Activated CD4-positive, alpha-beta T cell treated with anti-CD3 and anti-CD28 coated beads for 1 hour (primary cell): ENCODE measurements around the gene KSR2.

Source experiments
- DNase-seq: peaks from one replicate; pipeline ENCODE4 v3.0.0-alpha.2; 2020

Gene KSR2

DNA sequence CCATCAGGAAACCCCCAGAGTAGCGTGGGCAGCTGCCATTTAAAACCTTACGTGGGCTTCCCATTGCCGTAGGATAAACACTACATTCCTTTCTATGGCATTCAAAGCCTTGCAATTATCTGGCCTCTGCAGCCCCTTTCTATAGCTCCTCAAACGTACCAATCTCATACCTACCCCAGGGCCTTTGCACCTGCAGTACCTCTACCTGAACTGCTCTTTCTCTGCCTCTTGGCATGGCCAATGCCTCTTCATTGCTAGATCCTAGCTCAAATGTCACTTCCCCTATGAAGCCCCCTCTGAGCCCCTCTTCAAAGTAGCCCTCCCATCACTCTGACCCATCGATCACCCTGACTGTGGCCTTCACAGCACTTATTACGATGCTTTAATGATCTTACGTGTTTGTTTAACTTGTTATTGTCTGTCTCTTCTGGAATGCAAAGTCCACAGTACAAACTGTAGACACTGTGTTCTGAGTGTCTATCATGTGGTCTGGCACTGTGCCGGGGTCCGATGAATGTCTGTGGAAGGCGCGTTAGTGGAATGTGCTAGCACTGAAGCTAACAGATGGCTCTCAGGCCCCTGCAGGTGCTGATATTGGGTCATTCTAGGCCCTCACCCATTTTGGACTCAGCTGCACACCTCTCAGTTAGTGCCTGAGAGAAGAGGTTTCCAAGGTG is 450.1 kb downstream of the KSR2 start:
- DNase-seq: no peak

DNA sequence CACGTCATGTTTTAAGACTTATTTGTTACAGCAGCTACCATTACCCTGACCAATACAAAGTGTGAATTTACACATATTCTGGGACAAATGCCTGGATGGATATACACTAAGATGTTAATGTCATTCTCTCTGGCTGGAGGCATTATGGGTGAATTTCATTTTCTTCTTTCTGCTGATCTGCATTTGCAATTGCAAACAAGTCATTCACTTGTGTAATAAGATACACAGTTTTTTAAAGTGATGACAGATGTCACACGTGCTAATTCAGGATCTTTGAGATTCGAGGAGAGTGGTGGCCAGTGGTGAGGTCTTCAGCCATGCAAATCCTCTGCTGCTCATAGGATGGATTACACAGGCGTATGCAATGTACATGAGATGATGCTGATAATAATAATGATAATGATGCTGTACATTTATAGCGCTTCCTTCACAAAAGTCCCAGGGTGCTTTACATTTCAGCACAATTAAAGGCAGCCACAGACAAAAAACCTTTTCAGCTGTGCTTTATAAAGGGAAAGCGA is 451.5 kb downstream of the KSR2 start:
- DNase-seq: no peak

DNA sequence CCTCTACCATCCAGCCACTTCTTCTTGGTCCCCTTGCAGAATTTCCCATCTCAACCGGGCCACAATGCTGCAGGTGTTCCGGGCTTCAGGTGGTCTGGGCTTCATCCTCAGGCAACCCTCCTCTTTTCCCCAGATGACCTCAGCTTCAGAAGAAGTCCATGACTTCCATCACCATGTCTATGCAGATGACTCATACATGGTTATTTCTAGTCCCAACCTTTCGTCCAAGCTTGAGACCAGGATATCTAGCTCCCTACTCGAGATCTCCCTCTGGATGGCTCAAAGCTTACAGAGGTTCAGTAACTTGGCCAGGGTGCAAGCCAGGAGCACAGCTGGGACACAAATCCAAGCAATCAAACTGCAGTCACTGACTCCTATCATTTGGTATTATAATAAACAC is 452.8 kb downstream of the KSR2 start:
- no peak for DNase-seq

DNA sequence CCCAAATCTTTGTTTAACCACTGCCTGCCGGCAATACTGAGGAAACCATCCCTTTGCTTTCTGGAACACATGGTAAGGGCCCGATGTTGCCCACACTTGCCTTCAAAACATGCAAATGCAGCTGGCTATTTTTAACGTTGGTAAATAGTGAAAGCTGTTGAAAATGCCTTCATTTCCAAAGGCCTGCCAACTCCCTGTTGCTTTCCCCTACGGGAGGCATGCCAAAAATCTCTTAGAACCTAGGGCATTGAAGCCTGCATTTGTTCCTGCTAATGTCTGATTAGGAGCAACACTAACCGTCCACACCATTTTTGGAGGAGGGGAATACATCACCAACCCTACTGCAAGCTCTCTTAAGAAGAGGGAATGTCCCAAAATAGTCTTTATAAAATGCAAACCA is 454.8 kb downstream of the KSR2 start:
- DNase-seq: no peak

DNA sequence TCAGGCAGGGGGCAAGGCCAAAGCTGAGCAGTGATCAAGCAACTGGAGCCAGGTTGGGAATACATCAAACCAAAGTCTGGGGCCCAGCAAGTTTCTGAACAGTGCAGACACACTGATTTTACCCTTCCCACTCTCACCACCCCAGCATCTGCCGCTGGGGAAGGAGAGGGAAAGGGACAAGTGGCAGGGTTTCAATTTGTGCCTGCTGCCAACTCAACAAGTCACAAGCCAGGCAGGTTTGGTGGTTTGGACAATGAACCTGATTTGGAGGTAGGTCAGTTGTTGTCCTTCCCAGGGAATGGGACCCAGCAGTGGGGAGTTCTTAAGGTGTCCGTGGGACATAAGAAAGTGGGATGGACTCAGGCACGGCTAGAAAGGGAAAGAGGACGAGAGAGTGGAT is 455.4 kb downstream of the KSR2 start:
- DNase-seq: no peak

DNA sequence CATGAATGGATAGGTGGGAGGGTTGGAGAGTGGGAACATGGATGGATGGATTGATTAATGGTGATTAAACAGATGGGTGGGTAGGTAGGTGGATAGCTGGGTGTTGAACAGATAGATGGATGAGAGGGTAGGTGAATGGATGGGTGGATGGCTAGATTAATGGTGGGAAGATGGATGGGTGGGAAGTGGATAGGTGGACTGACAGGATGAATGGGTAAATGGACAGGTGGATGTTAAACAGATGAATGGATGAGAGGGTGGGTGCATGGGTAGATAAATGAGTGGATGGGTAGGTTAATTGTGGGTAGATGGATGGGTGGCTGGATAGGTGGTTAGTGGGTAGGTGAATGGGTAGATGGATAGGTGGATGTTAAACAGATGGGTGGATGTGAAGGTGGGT is 460.3 kb downstream of the KSR2 start:
- no peak for DNase-seq

DNA sequence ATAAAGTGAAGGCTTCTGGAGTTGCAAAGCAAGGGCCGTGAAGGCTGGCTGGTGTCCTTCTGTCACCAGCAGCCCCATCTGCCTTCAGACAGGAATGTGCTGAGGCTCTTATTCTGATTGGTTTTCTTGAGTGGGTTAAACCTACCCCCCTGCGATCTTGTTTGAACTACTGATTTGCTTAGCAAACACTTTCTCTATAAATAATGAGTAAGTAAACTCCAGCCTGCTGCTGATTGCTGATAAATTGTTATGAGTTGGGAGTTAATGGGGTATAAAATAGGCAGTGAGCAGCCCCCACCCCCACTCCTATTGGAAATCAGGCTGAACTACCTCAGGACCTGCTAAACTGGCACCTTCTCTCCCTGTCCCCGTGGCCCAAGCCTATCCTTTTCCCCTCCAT is 461.2 kb downstream of the KSR2 start:
- DNase-seq: no peak

DNA sequence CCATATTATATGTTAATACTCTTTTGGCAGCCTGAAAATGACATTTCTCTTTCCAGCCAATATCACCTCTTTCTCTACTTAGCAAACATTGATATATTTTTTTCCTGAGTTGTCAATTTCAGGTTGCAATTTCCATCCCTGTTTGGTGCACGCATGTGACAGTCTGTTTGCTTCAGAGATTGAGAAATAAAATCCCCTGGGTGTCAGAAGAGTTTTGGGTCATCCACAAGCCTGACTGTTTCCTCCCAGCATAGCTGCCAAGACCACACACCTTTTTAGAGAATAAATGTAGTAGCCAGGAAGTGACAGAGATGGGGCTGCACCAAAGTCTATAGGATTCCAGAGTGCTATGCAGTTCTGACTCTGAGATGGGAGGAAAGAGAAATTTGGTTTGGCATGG is 462.5 kb downstream of the KSR2 start:
- no peak for DNase-seq

DNA sequence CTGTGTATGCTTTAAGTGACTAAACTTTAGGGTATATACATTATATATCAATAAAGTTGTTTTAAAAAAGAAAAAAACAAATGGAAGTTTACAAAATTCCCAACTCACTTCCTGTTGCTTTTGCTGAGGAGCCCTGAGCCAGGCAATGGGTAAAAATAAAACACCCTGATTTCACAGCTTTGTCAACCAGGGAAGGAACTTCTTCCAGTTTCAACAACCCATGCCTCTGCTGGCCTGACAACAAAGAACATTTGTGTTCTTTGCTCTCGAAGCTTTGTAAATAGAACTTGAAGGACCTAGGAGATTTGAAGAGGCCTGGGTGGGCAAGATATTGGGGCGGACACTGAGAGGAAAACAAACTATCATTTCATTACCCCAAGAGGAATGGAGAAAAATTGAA is 466.2 kb downstream of the KSR2 start:
- no peak for DNase-seq

DNA sequence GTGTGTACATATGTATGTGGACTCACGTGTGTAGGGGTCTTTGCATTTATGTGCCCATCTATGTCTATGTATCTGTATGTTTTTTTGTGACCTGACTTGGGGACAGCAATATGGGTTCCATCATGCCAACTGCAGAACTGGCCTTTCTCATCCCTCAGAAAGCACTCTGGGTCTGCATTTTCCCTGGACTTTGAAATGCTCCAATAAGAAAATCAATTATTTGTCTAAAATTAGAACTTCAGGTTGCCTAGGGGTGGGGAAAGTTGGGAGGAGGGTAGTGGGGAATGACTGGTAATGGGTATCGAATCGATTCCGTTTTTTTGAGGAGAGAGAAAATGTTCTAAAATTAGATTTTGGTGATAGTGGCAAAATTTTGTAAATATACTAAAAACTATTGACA is 466.6 kb downstream of the KSR2 start:
- DNase-seq: no peak

DNA sequence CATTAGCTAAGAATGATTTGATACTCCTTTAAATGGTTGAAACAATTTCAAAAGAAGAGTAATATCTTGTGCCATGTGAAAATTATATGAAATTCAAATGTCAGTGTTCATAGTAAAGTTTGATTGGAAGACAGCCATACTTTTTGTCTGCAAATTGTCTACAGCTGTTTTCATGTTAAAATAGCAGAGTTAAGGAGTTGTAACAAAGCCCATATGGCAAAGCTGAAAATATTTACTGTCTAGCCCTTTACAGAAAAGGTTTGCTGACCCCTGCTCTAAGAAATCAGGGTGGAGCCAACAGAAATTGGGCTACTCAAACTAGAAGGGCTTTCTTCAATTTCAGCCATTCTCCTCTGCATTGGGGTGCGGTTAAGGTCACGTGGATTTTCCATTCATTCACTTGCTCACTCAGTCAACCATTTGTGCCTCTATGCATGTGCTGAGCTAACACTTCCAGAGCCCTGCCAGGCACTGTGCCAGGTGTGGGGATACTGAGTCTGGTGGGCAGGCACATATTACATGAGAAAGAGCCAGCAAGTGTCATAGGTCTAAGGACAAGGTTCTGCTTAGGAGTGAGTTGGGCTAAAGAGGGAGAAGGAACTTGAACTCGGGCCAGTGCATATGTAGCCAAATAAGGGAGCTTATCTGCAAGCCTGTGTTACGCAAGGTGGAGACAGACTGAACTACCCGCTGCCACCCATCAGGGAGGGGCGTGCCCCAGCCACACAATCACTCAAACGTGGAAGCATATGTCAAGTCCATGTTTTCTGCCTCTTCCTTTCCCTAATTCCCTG is 467.5 kb downstream of the KSR2 start:
- DNase-seq: no peak

DNA sequence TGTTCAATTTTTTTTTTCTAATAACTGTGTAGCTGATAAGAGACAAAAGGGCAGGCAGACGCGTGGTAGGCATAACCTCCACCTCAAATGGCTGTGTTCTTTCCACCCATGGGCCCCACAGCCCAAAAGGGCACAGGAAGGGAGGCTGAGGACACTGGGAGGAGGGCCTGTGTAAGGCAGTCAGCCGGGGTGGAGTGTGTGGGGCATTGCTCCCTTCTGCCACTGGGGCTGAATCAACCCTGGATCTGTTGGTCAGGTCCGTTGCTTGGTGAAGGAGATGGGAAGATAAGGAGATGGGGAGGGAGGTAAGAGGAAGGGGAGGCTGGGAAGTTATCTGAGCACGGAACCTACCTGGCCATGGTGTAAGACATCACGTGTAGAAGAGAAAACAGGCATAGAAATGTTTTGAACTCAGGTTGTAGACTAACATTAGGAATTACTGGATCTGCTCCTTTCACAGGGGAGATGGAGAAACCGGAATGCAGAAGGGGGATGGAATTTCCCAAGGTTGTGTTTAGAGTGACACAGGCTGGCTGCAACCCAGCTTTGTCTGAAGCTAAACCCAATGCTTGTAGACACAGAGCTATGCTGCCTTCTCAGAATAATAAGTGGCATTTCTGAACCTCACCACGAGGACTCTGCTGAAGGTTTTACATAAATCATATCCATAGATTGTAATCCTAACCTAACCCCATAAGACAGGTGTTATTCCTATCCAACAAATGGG is 468.9 kb downstream of the KSR2 start:
- no peak for DNase-seq

DNA sequence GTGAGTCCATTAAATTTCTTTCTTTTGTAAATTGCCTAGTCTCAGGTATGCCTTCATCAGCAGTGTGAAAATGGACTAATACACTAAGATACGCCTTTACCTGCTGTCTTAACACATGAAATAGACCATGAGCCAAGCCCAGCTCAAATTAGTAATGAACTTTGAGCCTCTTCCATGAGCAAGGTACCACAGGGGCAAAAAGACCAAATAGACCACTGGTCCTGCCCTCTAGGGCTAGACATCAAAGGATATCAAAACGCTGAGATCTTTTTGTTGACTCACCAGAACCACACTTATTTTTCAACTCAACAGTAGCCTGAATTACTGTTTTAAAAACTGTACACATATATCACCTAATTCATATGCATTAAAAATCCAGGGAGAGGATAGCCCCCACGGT is 469.9 kb downstream of the KSR2 start:
- no peak for DNase-seq

DNA sequence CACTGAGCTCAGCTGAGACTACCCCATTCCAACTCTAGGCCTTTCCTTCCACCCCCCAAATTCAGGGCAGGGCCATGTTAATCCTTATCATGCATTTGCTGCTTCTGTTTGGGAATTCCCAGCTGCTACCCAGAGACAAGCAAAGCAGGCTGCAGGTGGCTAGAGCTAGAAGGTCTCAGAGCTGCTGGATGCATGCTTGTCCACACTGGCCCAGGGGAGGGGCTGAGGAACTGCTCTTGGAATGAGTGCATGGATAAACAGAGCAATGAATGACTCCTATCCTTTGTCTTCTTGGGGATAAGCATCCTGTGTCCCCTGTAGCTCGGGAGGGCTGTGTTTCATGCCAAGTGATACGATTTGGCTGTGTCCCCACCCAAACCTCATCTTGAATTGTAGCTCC is 470.5 kb downstream of the KSR2 start:
- DNase-seq: no peak

DNA sequence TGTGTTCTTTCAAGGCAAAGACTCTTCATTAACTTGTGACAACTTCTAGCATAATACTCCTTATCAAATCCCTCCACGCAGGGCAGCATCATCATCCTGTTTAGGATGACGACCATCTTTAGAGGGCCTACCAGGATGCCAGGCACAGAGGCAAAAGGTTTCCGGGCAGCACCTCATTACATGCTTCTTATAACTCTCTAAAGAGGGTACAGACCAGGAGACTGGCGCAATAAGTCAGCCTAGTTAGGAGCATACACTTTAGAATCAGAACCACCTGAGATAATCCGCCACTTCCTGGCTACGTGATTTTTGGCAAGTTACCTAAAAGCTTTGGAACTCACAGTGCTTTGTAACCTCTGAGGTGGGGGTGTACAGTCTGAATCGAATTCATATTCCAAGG is 471.4 kb downstream of the KSR2 start:
- no peak for DNase-seq

DNA sequence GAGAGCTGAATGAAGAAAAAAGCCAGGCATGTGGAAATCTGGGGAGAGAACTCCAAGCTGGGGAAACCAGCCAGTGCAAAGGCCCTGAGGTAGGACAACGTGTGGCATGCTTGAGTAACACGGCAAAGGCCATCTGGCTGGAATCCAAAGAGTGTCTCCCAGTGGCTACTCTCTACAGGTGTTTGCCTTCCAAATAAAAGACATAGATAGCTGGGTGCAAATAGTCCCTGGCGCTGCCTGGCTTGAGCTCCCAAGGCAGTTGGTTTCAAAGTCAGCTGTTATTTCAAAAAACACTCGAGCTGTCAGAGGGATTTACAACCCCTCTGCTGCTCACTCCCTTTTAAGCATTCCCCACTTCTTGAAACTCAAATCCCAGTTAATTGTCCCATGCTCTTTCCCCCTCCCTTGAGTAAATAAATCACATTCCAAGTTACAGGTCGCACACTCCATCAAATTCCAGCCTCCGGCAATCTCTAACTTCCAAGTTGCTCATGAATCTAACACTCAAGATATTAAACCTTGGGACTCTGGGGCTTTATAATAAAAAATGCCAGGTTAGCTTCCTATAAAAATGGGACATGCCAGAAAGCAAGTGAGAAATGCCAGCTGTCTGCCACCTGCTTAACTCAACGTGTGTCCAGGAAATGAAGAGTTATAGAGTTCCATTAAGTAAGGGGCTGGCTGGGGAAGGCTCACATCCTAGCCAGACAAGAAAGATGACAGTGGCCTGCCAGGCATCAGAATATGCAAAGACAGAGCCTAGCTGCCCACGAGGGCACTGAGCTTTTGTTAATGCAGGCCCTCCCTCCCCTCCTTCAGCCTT is 473.7 kb downstream of the KSR2 start:
- DNase-seq: no peak

DNA sequence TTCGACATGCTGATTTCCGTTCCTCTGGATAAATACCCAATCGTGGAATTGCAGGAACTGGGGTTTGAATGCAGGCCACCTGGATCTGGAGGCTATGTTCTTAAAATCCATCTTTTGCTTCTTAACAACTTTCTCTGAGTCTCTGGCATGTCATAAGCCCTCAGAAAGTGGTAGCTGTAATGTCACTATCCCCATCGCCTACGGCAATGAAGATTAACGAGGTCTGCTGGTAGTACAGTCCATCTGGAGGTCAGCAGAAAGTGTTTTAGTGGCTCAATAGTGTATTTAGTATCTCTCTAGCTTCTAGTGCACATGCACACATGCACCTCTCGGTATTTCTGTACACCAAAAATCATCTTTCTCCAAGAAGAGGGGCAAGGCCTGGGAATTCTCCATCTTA is 477.1 kb downstream of the KSR2 start:
- no peak for DNase-seq

DNA sequence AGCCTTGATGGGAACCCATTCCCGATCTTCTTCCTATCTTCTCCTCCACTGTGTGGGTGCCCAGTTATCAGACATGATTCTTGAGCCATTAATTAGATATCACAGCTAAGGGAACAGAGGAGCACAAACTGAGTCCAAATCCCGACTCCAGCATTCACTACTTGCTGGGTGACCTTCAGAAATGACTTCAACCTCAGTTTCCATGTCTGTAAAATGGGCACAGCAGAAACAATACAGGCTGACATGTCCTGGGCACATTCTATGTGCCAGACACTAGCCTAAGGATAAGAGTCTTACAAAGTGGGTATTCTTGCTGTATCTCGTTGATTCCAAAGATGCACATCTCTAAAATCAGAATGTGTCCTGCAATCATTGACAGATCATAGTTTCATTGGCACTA is 478.7 kb downstream of the KSR2 start:
- DNase-seq: no peak

DNA sequence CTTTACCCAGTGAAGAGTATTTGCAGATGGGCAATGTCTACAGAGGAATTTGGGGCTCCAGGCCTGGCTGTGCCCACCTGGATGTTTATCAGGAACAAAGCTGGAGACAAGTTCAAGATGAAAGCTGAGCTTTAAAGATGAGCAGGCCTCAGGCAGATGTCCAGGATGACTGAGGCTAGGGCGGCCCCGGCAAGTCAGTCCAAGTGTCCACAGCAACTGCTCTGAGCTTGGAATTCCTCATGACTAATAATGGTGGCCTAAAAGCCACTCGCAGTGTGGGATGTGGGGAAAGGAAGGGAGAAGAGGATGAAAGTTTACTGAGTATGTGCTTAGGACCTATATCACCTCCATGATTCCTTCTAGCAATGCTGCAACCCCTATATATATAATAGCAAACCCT is 479.1 kb downstream of the KSR2 start:
- DNase-seq: no peak

DNA sequence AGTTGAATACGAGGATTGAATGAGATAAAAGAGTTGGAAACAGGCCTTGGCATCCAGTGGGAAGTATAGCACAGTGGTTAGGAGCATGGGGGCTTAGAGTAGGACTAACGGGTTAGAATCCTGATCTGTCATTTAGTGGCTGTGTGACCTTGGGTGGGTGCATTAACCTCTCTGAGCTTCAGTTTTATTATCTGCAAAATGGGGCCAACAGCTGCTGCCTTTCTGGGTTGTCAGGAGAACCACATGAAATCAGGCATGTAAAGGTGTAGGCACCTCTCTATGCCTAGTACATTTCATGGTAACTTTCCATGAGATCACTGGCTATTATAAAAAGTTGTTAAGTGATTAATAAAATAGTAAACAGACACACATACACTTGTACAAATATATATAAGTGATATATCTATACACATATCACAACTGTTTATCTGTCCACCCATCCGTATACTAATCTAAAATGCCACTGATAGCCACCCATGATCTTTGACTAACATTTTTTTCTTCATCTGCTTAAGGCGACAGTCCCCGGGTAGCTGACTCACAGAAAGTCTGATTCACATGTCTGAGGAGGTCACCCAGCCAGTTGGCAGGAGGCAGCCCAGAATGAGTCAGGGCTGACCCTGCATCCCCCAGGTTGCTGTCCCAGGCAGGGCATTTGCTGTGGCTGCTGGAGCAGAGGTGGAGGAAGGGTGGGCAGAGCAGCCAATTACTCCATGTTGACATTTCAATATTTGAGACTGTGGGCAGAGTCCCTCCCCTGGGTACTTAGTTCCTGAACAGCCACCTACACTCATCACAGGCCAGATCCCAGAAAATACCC is 481.7 kb downstream of the KSR2 start:
- DNase-seq: no peak

DNA sequence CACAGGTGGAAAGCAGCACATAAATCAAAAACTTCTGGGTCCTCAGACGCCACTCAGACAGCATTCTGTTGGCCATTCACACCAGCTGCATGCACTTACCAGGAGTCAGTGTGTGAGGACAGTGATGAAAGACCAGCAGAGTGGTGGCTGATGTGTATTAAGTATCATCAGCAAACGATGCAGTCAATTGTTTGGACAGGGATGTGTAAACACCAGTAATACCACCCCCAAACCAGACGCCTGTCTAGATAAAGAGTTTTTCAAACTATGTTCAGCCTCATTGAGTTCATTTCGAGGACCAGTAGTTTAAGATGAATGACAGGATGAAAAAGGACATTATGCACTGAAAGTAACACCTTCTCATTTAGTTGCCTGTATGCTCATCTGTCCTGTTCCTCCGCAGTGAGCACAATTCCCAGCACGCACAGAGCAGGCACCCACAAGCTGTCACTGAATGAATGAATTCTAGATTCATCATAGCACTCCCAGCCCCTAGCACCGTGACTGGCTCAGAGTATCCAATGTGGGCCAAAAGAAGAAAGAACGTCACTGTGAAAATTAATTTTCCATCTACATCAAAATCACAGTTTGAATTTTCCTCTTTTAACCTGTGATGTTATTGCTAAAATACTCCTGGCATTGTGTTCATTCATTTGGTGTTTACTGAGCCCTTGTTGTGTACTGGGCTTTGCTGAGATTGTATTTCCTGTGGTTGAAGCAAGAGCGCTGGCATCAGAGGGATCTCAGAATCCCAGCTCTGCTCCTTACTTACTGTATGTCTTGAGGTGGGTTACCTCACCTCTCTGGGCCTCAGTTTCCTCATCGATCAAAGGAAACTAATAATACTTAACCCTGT is 482.6 kb downstream of the KSR2 start:
- DNase-seq: no peak
